Stimulated activated effector memory CD8-positive, alpha-beta T cell treated with anti-CD3 and anti-CD28 coated beads, Interleukin-12 subunit alpha, Interleukin-12 subunit beta, amount 100 ng/mL, for 72 hours (primary cell): ENCODE measurements around the gene PBRM1.
"Not testable (repeated sequence)": the region's sequence is repeated elsewhere in the genome, so short reads cannot be mapped to it uniquely, and the experiment has no call there.

ENCODE experiments used
- ATAC-seq: fragments of 150-1000 bp; cut with Tn5 transposase; 2 replicates; pipeline ENCODE4 v1.10.0; 2021
- DNase-seq, 2 donors: peaks; one replicate each; pipeline ENCODE4 v3.0.0; 2021 to 2022; ENCODE audit warnings: low spot score in 2 of 2
- H3K27ac Mint-ChIP-seq: one replicate; pipeline ENCODE4 v1.8.0; 2022; ENCODE audit warnings: mild to moderate bottlenecking, mixed read lengths
- H3K36me3 Mint-ChIP-seq: one replicate; pipeline ENCODE4 v1.8.0; 2022; ENCODE audit warnings: mild to moderate bottlenecking, mixed read lengths
- H3K4me1 Mint-ChIP-seq: one replicate; pipeline ENCODE4 v1.8.0; 2022; ENCODE audit warnings: mixed read lengths
- H3K4me3 Mint-ChIP-seq: one replicate; pipeline ENCODE4 v1.8.0; 2022; ENCODE audit warnings: mild to moderate bottlenecking, mixed read lengths
- H3K9me3 Mint-ChIP-seq: one replicate; pipeline ENCODE4 v1.8.0; 2022; ENCODE audit warnings: mixed read lengths

The PBRM1 gene

DNA sequence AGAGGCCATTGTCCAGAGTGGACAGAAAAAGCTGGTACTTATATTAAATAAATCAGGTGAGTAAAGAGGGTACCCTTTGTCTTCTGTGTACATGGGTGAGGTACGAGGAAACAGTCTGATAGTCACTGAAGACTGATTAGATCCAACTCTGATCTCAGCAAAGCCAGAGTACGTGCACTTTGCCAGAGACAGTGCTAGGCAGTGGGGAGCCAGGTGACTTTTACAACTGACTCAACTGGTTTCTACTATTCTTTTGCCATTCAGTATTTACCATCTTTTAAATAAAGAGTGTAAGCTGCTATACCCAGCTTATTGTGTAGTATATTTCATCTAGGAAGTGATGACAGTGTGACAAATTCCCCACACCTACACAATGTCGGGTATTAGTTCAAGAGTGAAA, 3.4 kb upstream of the PBRM1 start:
- peak overlapping the region; percentile 96 for H3K4me3 Mint-ChIP-seq
- DNase-seq (no peak), ATAC-seq (no peak)
- H3K9me3 Mint-ChIP-seq: no peaks in the 10 kb centered on the region
- peaks cover 99% of the 10 kb centered on the region for H3K36me3 Mint-ChIP-seq
- H3K27ac Mint-ChIP-seq: peak overlapping the region; percentile 76
- peaks cover 60% of the 10 kb centered on the region for H3K4me1 Mint-ChIP-seq

- Mint-ChIP-seq H3K4me3 (peak overlapping the region; percentile 96), H3K9me3 (no peaks in the 10 kb centered on the region), H3K4me1 (peaks cover 58% of the 10 kb centered on the region), H3K27ac (peak overlapping the region; percentile 76), H3K36me3 (peaks cover 98% of the 10 kb centered on the region)
- no peak for DNase-seq
- ATAC-seq: no peak
These were observed 2.6 kb upstream of the PBRM1 start for GRCh38 chr3:52688266-52688665.

DNA sequence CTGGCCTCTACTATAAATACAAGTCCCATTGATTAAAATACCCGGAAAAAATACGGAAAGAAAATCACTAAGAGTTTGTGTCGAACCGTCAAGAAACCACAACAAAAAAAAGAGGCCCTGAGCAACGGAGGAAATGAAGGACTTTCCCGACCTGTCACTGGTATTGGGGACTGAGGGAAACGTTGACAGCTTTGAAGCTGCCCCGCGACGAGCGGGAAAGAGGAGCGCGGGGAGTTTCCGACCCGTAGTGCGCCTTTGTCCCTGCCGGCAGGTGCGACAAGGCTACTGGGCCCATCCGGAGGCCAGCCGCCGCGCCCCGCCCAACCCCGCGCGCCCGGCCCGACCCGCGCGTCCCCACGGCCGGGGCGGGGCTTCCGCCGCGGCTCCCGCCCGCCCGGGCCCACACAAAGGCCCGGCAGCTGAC, 416 bp downstream of the PBRM1 start:
- Mint-ChIP-seq H3K4me1 (peaks cover 70% of the 10 kb centered on the region), H3K4me3 (peak overlapping the region; percentile 96), H3K9me3 (no peaks in the 10 kb centered on the region), H3K27ac (peak overlapping the region; percentile 98), H3K36me3 (peaks cover 90% of the 10 kb centered on the region)
- peak; percentile 71 to 90 for DNase-seq
- peak; percentile 81 for ATAC-seq

- DNase-seq: no peak
- Mint-ChIP-seq H3K36me3 (peaks cover 90% of the 10 kb centered on the region), H3K27ac (peak overlapping the region; percentile 98), H3K9me3 (no peaks in the 10 kb centered on the region), H3K4me1 (peaks cover 71% of the 10 kb centered on the region), H3K4me3 (peak overlapping the region; percentile 96)
- no peak for ATAC-seq
These were observed 1.5 kb downstream of the PBRM1 start for GRCh38 chr3:52684184-52684583.

GRCh38 chr3:52683611-52684010, 2.1 kb downstream of the PBRM1 start:
- Mint-ChIP-seq H3K36me3 (peaks cover 90% of the 10 kb centered on the region), H3K4me3 (peak overlapping the region; percentile 96), H3K9me3 (no peaks in the 10 kb centered on the region), H3K27ac (no peak overlapping the region), H3K4me1 (peaks cover 72% of the 10 kb centered on the region)
- ATAC-seq: no peak
- no peak for DNase-seq

DNA sequence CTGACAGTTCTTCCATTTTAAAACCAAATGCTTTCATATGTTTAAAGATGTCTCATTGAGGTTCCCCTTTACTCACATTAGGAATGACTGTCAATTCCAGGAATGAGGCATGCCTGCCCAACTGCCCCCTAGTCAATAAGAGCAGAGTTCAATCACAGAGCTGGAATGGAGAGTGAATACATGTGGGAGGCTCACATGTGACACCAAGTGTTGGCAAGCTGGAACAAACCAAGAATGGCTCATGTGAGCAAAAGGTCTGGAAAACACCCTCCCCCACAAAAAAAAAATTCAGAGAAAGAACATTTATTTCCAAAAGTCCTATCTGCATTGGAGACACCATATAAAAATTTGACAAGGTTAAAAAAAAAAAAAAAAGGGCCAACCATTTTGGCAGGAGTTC, 3.7 kb downstream of the PBRM1 start:
- DNase-seq (peak in 1 of 2 donors; percentile 62), ATAC-seq (peak; percentile 66)
- peak overlapping the region; percentile 71 for H3K27ac Mint-ChIP-seq
- H3K36me3 Mint-ChIP-seq: peaks cover 90% of the 10 kb centered on the region
- H3K9me3 Mint-ChIP-seq: no peaks in the 10 kb centered on the region
- H3K4me3 Mint-ChIP-seq: peak overlapping the region; percentile 46
- H3K4me1 Mint-ChIP-seq: peaks cover 61% of the 10 kb centered on the region

DNA sequence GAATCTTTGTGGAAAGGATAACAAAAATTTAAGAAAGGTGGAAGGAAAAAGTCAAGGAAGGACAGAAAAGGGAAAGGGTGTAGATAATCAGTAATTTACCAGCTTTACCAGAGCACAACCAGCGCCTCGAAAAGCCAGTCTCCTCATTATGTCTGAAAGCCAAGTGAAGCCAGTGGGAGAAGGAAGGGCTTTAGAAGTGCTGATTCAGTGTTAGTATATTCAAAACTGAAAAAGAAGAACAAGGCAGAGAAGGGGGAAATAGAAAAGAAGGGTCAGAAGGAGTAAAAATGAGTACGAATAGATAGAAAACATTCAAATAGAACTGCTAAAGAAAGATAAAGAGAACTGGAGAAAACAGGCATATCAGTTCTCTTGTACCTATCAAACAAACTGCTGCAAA, 4.1 kb downstream of the PBRM1 start:
- no peaks in the 10 kb centered on the region for H3K9me3 Mint-ChIP-seq
- H3K36me3 Mint-ChIP-seq: peaks cover 90% of the 10 kb centered on the region
- peak overlapping the region; percentile 71 for H3K27ac Mint-ChIP-seq
- DNase-seq (no peak), ATAC-seq (no peak)
- peak overlapping the region; percentile 46 for H3K4me3 Mint-ChIP-seq
- peaks cover 63% of the 10 kb centered on the region for H3K4me1 Mint-ChIP-seq

DNA sequence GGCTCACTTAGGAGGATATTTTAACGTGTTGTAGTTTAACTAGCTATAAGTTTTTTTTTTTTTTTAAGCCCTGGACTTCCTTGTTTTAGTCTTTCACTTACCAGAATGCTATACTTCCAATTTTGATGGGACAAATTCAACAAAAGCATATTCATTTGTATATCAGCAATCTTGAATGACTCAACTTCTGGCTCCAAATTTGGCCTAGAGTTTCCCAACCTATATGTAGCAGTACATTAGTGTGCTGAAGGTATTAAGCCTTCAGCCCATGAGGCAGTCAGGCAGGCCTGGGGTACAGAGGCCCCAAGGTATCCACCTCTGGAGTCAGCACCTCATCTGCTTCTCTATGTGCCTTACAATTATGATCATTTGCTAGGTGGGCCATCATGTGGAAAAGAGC, 5.9 kb downstream of the PBRM1 start:
- Mint-ChIP-seq H3K27ac (peak overlapping the region; percentile 71), H3K36me3 (peaks cover 91% of the 10 kb centered on the region), H3K4me3 (no peak overlapping the region), H3K9me3 (no peaks in the 10 kb centered on the region), H3K4me1 (peaks cover 60% of the 10 kb centered on the region)
- no peak for ATAC-seq
- DNase-seq: no peak

DNA sequence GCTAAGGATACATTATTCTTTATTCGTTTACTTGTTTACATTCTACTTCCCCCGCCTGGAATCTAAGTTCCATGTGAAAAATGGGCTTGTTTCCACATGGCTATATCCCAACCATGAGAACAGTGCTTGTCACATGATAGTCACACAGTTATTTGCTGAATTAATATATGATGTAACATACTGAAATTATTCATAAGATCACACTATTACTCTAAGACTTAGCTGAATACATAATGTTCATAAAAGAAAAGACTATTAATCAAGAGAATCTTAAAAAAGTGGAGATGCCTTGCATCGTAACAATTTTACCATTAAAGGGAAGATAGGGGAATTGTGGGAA, 6.5 kb downstream of the PBRM1 start:
- Mint-ChIP-seq H3K4me3 (no peak overlapping the region), H3K4me1 (peaks cover 54% of the 10 kb centered on the region), H3K9me3 (no peaks in the 10 kb centered on the region), H3K27ac (peak overlapping the region; percentile 85), H3K36me3 (peaks cover 91% of the 10 kb centered on the region)
- no peak for DNase-seq
- no peak for ATAC-seq

GRCh38 chr3:52678265-52679198, 7.2 kb downstream of the PBRM1 start:
- Mint-ChIP-seq H3K9me3 (no peaks in the 10 kb centered on the region), H3K4me3 (no peak overlapping the region), H3K27ac (peak overlapping the region; percentile 85), H3K4me1 (peaks cover 47% of the 10 kb centered on the region), H3K36me3 (peaks cover 91% of the 10 kb centered on the region)
- no peak for ATAC-seq
- DNase-seq: no peak

DNA sequence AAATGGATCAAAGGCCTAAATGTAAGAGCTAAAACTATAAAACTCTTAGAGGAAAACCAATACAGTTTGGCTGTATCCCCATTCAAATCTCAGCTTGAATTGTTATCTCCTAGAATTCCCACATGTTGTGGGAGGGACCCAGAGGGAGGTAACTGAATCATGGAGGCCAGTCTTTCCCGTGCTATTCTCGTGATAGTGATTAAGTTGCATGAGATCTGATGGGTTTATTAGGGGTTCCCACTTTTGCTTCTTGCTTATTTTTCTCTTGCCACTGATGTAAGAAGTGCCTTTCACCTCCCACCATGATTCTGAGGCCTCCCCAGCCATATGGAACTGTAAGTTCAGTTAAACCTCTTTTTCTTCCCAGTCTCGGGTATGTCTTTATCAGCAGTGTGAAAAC, 9.5 kb downstream of the PBRM1 start:
- not testable (repeated sequence) for H3K4me3 Mint-ChIP-seq, H3K9me3 Mint-ChIP-seq, ATAC-seq, DNase-seq
- Mint-ChIP-seq H3K4me1 (peaks cover 47% of the 10 kb centered on the region), H3K36me3 (peaks cover 97% of the 10 kb centered on the region), H3K27ac (peak overlapping the region; percentile 11)

DNA sequence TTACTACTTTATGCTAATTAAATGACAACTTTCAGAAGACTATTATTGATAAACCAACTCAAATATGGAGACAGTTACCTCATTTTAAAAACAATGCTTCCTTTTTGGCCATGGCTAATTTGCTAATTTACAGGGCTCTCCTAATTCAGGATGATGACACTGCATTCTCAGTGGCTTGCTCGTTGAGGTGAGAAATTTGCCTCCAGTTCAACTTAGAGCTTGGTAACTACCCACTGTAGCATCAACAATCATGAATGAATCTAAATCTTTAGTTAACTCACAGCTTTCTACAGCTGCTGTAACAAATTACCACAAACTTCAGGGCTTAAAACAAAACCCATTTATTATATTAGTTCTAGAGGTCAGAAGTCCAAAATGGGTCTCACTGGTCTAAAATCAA, 14.0 kb downstream of the PBRM1 start:
- ATAC-seq: no peak
- H3K4me3 Mint-ChIP-seq: peak overlapping the region; percentile 55
- peaks cover 100% of the 10 kb centered on the region for H3K36me3 Mint-ChIP-seq
- DNase-seq: no peak
- peaks cover 35% of the 10 kb centered on the region for H3K4me1 Mint-ChIP-seq
- peak overlapping the region; percentile 93 for H3K27ac Mint-ChIP-seq
- H3K9me3 Mint-ChIP-seq: no peaks in the 10 kb centered on the region

DNA sequence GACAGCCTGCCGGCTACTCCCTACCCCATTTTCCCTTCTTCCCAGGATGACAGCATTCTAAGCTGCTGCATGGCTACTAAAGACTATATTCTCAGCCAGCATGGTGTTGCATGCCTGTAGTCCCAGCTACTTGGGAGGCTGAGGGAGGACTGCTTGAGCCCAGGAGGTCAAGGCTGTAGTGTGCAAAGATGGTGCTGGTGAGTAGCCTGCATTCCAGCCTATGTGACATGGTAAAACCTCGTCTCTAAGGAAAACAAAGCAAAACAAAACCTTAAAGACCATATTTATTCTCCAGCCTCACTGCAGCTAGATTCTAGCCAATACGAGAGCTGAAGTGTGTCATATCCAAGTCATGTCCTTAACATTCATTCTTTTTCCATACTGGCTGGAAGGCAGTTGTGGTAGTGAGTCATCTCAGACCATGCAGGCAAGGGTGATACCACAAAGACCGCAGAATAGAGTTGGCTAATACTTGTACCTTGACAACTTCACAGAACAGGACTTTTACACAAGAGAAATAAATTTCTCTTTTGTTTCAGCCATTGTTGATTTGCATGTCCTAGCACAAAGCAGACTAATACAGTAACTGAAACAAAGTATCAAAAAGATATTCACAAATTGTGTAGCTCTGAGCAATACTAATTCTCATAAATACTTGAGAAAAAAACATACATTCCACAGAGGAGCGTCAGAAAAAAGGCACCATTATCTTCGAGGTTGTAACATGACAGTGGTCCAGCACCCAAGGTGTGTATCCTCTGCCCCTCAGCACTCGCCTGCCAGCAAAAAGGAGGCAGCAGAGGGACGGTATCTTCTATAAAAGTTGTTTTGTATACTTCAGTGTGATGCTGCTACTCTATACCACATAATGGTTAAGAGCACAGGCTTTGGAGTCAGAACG, 14.8 kb downstream of the PBRM1 start:
- H3K4me3 Mint-ChIP-seq: peak overlapping the region; percentile 55

GRCh38 chr3:52663098-52663497, 22.6 kb downstream of the PBRM1 start:
- Mint-ChIP-seq H3K4me1 (no peaks in the 10 kb centered on the region), H3K27ac (peak overlapping the region; percentile 40), H3K4me3 (no peak overlapping the region), H3K36me3 (peaks cover 100% of the 10 kb centered on the region), H3K9me3 (no peaks in the 10 kb centered on the region)
- ATAC-seq (no peak), DNase-seq (no peak)

More for the DNA sequence above, 14.8 kb downstream of the PBRM1 start:
- peak; percentile 20 to 78 for DNase-seq
- peaks cover 30% of the 10 kb centered on the region for H3K4me1 Mint-ChIP-seq
- no peaks in the 10 kb centered on the region for H3K9me3 Mint-ChIP-seq
- H3K27ac Mint-ChIP-seq: peak overlapping the region; percentile 93
- peaks cover 100% of the 10 kb centered on the region for H3K36me3 Mint-ChIP-seq
- peak; percentile 96 for ATAC-seq

GRCh38 chr3:52660046-52660445, 25.7 kb downstream of the PBRM1 start:
- Mint-ChIP-seq H3K36me3 (peaks cover 100% of the 10 kb centered on the region), H3K27ac (no peak overlapping the region), H3K9me3 (no peaks in the 10 kb centered on the region), H3K4me3 (no peak overlapping the region), H3K4me1 (peaks cover 6% of the 10 kb centered on the region)
- DNase-seq (no peak), ATAC-seq (no peak)
